ENCODE data around the gene PLCB4.

Gene PLCB4

GRCh38 chr20:9523636-9524035 lies 454.7 kb downstream of the PLCB4 start:
- DNase-seq (ENCODE audit: low spot score) = no peak

All from activated CD4-positive, alpha-beta T cell treated with anti-CD3 and anti-CD28 coated beads, Interleukin-2, Interleukin-4, amounts not matched to agents 100 ng/mL and 50 ng/mL, durations not matched to agents 16 hours and 8 hours (primary cell).